SK-N-MC (cell line): Measurements from ENCODE around the gene PTPRF.
A peak's percentile ranks its signal among the peaks of the same experiment; 100 is the strongest.
"Not testable (repeated sequence)": the region's sequence is repeated elsewhere in the genome, so short reads cannot be mapped to it uniquely, and the experiment has no call there.

Experiments used
- DNase-seq: peaks from one replicate; pipeline ENCODE4 v3.0.0-alpha.2; 2011; ENCODE audit warnings: low read depth, low spot score
- H3K27ac ChIP-seq: fragments of 200-600 bp; sonication (generic); 2 replicates; pipeline ENCODE4 v1.5.1; 2016; ENCODE audit warnings: mixed run types
- H3K36me3 ChIP-seq: fragments of 200-600 bp; sonication (generic); 2 replicates; pipeline ENCODE4 v1.6.1; 2017; ENCODE audit warnings: antibody characterized with exemption, low read length, mixed read lengths; ENCODE audit not compliant: insufficient read depth
- H3K4me3 ChIP-seq: fragments of 200-600 bp; sonication (generic); 2 replicates; pipeline ENCODE4 v1.5.1; 2016
- H3K9ac ChIP-seq: fragments of 200-600 bp; sonication (generic); 2 replicates; pipeline ENCODE4 v1.8.0; 2017; ENCODE audit warnings: mixed run types, mixed read lengths; ENCODE audit not compliant: insufficient read length
- H3K9me3 ChIP-seq: fragments of 200-600 bp; sonication (generic); 2 replicates; pipeline ENCODE4 v1.6.1; 2017; ENCODE audit warnings: low read depth, mild to moderate bottlenecking, antibody characterized with exemption, low read length, moderate library complexity, mixed read lengths
- EZH2 ChIP-seq: fragments of 200-600 bp; sonication (generic); IDR thresholded peaks from one replicate; pipeline ENCODE4 v1.6.1; 2017; ENCODE audit warnings: antibody characterized with exemption
- FOXP2 ChIP-seq: optimal IDR thresholded peaks from 2 replicates; pipeline ENCODE3; 2011; ENCODE audit warnings: mild to moderate bottlenecking, moderate library complexity; ENCODE audit not compliant: insufficient read depth; ENCODE audit errors: extremely low read length, control extremely low read depth
- POLR2AphosphoS5 ChIP-seq: IDR thresholded peaks from 2 replicates; pipeline ENCODE4 v1.6.1; 2012; ENCODE audit warnings: mild to moderate bottlenecking, low read depth, low read length, borderline replicate concordance

The PTPRF gene

DNA sequence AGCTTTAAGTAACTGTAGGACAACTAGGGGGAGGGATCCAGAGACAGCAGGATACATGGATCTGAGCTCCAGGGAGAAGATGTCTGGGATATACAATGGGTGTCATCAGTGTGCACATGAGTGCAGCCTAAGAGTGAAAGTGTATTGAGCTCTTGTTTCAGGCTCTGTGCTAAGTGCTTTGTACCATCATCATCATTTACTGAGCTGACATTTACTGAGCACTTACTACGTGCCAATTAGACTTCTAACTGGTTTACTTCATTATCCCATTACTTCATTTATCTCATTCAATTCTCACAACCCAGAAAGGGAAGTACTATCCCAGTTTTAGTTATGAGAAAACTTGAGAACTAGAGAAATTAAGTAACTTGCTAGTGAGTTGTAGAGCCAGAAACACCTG, 114.8 kb downstream of the PTPRF start:
- Histone ChIP-seq H3K27ac (no peak overlapping the region), H3K36me3 (no peaks in the 10 kb centered on the region), H3K4me3 (no peak overlapping the region), H3K9ac (no peak overlapping the region), H3K9me3 (no peaks in the 10 kb centered on the region)
- TF ChIP-seq FOXP2 (no peak), POLR2AphosphoS5 (no peak), EZH2 (no peak)
- no peak for DNase-seq

DNA sequence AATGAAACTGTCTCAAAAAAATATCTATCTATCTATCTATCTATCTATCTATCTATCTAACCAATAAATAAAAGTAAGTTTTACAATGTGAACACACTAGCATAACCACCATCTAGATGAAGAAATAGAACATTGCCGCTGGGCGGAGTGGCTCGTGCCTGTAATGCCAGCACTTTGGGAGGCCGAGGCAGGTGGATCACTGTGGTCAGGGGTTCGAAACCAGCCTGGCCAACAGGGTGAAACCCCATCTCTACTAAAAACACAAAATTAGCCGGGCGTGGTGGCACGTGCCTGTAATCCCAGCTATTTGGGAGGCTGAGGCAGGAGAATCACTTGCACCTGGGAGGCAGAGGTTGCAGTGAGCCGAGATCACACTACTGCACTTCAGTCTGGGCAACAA, 116.6 kb downstream of the PTPRF start:
- not testable (repeated sequence) for DNase-seq, H3K27ac ChIP-seq, H3K4me3 ChIP-seq, H3K9me3 ChIP-seq, H3K36me3 ChIP-seq, H3K9ac ChIP-seq

GRCh38 chr1:43648221-43648847, 117.7 kb downstream of the PTPRF start:
- TF ChIP-seq EZH2 = no peak
- no peak for TF ChIP-seq POLR2AphosphoS5
- no peak for TF ChIP-seq FOXP2
- no peak for DNase-seq

GRCh38 chr1:43648876-43649477, 118.3 kb downstream of the PTPRF start:
- TF ChIP-seq EZH2 = no peak
- TF ChIP-seq POLR2AphosphoS5 = no peak
- TF ChIP-seq FOXP2 = no peak
- peak overlapping the region; percentile 83 for H3K4me3 ChIP-seq
- H3K9ac ChIP-seq = peak overlapping the region; percentile 66
- H3K9me3 ChIP-seq = no peaks in the 10 kb centered on the region
- no peak for DNase-seq
- no peak overlapping the region for H3K27ac ChIP-seq
- H3K36me3 ChIP-seq = peaks cover 10% of the 10 kb centered on the region

More at GRCh38 chr1:43648221-43648847, 117.7 kb downstream of the PTPRF start:
- Histone ChIP-seq H3K27ac (no peak overlapping the region), H3K36me3 (peaks cover 3% of the 10 kb centered on the region), H3K9ac (no peak overlapping the region), H3K9me3 (no peaks in the 10 kb centered on the region), H3K4me3 (no peak overlapping the region)

DNA sequence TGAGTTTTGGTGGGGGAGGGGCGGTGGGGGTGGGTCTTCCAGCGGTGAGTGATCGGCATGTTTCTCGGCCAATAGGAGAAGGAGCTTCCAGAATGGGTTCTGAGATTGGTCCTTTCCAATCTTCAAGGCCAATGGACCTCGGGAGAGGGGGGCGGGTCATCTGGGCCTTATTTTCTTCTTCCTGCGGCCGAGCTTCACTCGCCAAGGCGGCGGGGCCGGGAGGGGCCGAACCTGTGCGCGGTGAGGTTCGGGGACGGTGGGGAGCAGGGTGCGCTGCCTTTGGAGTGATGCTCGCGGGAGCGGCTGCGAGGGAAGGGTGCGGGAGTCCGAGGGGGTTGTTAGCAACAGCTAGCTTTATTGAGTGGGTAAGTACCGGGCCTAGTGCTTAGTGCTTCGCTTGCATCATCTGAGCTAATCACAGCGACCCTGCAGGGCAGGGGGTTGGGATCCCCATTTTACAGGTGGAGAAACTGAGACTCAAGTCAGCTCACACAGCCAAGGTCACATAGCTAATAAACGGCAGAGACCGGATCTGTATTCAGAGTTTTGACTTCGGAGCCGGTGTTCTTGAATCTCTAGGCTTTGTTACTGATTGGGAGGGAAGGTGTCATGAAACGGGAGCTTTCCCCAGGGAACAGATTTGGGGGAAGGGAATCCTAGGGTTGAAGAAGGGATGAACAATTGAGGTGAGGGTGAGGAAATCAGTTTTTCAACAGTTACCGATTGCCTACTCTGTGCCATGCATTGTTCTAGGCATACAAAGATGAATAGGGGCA, 119.8 kb downstream of the PTPRF start:
- peak overlapping the region; percentile 96 for H3K27ac ChIP-seq
- peak; percentile 96 for TF ChIP-seq POLR2AphosphoS5
- TF ChIP-seq FOXP2 = no peak
- no peak for TF ChIP-seq EZH2
- peak overlapping the region; percentile 83 for H3K9ac ChIP-seq

GRCh38 chr1:43651188-43651587, 120.5 kb downstream of the PTPRF start:
- peak overlapping the region; percentile 27; the same call in 1 of the 2 replicates for H3K27ac ChIP-seq
- no peak for DNase-seq
- no peaks in the 10 kb centered on the region for H3K9me3 ChIP-seq
- peak overlapping the region; percentile 80 for H3K9ac ChIP-seq
- H3K4me3 ChIP-seq = peak overlapping the region; percentile 83
- TF ChIP-seq FOXP2 (no peak), POLR2AphosphoS5 (no peak), EZH2 (no peak)
- H3K36me3 ChIP-seq = peaks cover 32% of the 10 kb centered on the region

More for the DNA sequence above, 119.8 kb downstream of the PTPRF start:
- Histone ChIP-seq H3K36me3 (peaks cover 25% of the 10 kb centered on the region), H3K4me3 (peak overlapping the region; percentile 83), H3K9me3 (no peaks in the 10 kb centered on the region)
- DNase-seq = peak; percentile 96

- TF ChIP-seq POLR2AphosphoS5 (no peak), FOXP2 (no peak), EZH2 (no peak)
- Histone ChIP-seq H3K9ac (peak overlapping the region; percentile 80), H3K9me3 (no peaks in the 10 kb centered on the region), H3K27ac (no peak overlapping the region; the same call in 1 of the 2 replicates), H3K4me3 (peak overlapping the region; percentile 83), H3K36me3 (peaks cover 39% of the 10 kb centered on the region)
- no peak for DNase-seq
Observed at GRCh38 chr1:43651902-43652301, 121.2 kb downstream of the PTPRF start.

DNA sequence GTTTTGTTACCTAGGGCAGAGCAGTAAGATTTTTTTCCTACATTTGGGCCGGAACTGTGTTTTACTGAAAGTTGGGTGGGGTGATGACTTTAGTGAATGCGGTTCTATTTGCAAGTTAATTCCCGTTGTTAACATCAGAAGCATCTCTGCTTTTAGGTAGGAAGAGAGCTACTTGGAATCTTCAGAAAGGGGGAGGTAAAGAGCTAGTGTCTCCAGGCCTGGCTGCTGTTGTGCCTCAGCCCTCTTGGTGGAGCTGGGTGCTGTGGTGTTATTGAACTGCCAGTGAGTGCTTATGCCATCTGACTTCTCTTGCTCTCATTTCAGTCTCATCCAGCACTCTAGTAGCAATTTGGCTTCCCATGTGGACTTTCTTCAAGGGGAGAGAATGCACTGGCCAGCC, 122.7 kb downstream of the PTPRF start:
- Histone ChIP-seq H3K9ac (no peak overlapping the region), H3K27ac (0 out of 2 replicates have a peak overlapping the region, but pooled peaks have one; percentile 2), H3K9me3 (no peaks in the 10 kb centered on the region), H3K4me3 (peak overlapping the region; percentile 5; the same call in 1 of the 2 replicates), H3K36me3 (peaks cover 53% of the 10 kb centered on the region)
- TF ChIP-seq EZH2 = no peak
- TF ChIP-seq FOXP2 = no peak
- TF ChIP-seq POLR2AphosphoS5 = no peak
- DNase-seq = no peak

DNA sequence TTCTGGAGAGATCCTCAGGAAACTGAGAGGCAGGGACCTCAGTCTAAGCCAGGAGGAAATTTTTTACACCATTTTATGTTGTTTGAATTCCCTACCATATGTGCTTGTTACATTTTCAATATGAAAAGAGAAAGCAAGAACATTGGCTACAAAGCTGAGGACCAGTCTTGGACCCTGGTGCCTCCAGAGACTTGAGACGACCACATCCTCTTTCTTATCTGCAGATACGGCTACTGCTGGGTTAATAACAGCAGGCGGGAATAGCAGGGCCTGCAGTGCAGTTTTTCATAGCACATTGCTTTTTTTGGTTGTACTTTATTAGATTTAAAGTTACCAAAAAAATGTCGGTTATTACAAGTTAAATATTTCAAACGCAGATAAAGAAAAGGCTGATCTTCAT, 123.2 kb downstream of the PTPRF start:
- peaks cover 59% of the 10 kb centered on the region for H3K36me3 ChIP-seq
- H3K4me3 ChIP-seq = no peak overlapping the region
- no peaks in the 10 kb centered on the region for H3K9me3 ChIP-seq
- TF ChIP-seq EZH2 (no peak), POLR2AphosphoS5 (no peak), FOXP2 (no peak)
- no peak overlapping the region for H3K9ac ChIP-seq
- H3K27ac ChIP-seq = 0 out of 2 replicates have a peak overlapping the region, but pooled peaks have one; percentile 2
- DNase-seq = no peak
